Endodermal cell (in vitro differentiated cells): Measurements from ENCODE around the gene RNLS. TPM values are rescaled to one million over a fixed set of nuclear protein-coding genes. Genes with fewer than 3 reads are reported as not detected.

Source experiments
- DNase-seq: peaks from one replicate; pipeline ENCODE4 v3.0.0-alpha.2; 2017
- H3K27ac ChIP-seq: 2 replicates; pipeline ENCODE4 v1.5.1; 2013; ENCODE audit warnings: mild to moderate bottlenecking, low read depth, low read length, moderate library complexity
- H3K27me3 ChIP-seq: 2 replicates; pipeline ENCODE4 v1.6.1; 2013; ENCODE audit warnings: mild to moderate bottlenecking, low read length, moderate library complexity; ENCODE audit not compliant: insufficient read depth, control insufficient read depth, poor library complexity, severe bottlenecking
- H3K36me3 ChIP-seq: 2 replicates; pipeline ENCODE4 v1.7.0; 2013; ENCODE audit warnings: mild to moderate bottlenecking, low read length, moderate library complexity; ENCODE audit not compliant: control insufficient read depth, insufficient read depth
- H3K4me1 ChIP-seq: one replicate; pipeline ENCODE4 v1.7.0; 2013; ENCODE audit warnings: low read length; ENCODE audit not compliant: control insufficient read depth, insufficient read depth
- H3K4me3 ChIP-seq: 2 replicates; pipeline ENCODE4 v1.5.1; 2013; ENCODE audit warnings: mild to moderate bottlenecking, low read length, moderate library complexity
- H3K9ac ChIP-seq: 2 replicates; pipeline ENCODE4 v1.6.1; 2013; ENCODE audit warnings: mild to moderate bottlenecking, low read length, moderate library complexity; ENCODE audit not compliant: poor library complexity, severe bottlenecking; ENCODE audit errors: extremely low read depth
- H3K9me3 ChIP-seq: 2 replicates; pipeline ENCODE4 v1.6.1; 2013; ENCODE audit warnings: mild to moderate bottlenecking, low read length, moderate library complexity; ENCODE audit not compliant: control insufficient read depth
- H3K27ac Mint-ChIP-seq: 2 replicates; pipeline ENCODE4 v1.8.0; 2020; ENCODE audit warnings: mixed read lengths
- H3K27me3 Mint-ChIP-seq: 2 replicates; pipeline ENCODE4 v1.8.0; 2021; ENCODE audit warnings: mild to moderate bottlenecking, mixed read lengths; ENCODE audit not compliant: insufficient read depth
- H3K36me3 Mint-ChIP-seq: 2 replicates; pipeline ENCODE4 v1.8.0; 2020; ENCODE audit warnings: low read depth, mixed read lengths
- H3K4me1 Mint-ChIP-seq: 2 replicates; pipeline ENCODE4 v1.8.0; 2020; ENCODE audit warnings: mixed read lengths
- H3K4me3 Mint-ChIP-seq: 2 replicates; pipeline ENCODE4 v1.8.0; 2020; ENCODE audit warnings: mild to moderate bottlenecking, moderate library complexity, mixed read lengths
- H3K9me3 Mint-ChIP-seq: 2 replicates; pipeline ENCODE4 v1.8.0; 2020; ENCODE audit warnings: mild to moderate bottlenecking, mixed read lengths
- WGBS, 2 experiments: methylation state at CpG; one replicate each; pipeline versions ENCODE4 v1.1.5 to v1.1.7; 2013; ENCODE audit warnings: missing lambda C conversion rate in 2 of 2, mixed read lengths in 1 of 2; ENCODE audit not compliant: insufficient coverage in 1 of 2, insufficient read length in 1 of 2; 5-methylcytosine and 5-hydroxymethylcytosine counted together
- total RNA-seq, 2 donors: library from RNA; stranded (reverse); fragmentation: NEBNext Ultra II Directional in 1 of 2; extraction: Animal tissue kit (Norgen Biotek cat#: 25700) in 1 of 2; gene quantifications; 2 replicates in 1 of 2; 3 replicates in 1 of 2; pipeline ENCODE4 v1.2.1, GENCODE V29; 2021
- TF ChIP-seq, protein P1 (sequence below): fragments of 200-600 bp; sonication (generic); conservative IDR thresholded peaks from 2 replicates; pipeline ENCODE4 v1.5.0; 2021; ENCODE audit warnings: antibody characterized with exemption, mild to moderate bottlenecking

RNLS gene
- total RNA-seq, 2 donors from 2014 or later: 10.1 to 12.3 TPM

DNA sequence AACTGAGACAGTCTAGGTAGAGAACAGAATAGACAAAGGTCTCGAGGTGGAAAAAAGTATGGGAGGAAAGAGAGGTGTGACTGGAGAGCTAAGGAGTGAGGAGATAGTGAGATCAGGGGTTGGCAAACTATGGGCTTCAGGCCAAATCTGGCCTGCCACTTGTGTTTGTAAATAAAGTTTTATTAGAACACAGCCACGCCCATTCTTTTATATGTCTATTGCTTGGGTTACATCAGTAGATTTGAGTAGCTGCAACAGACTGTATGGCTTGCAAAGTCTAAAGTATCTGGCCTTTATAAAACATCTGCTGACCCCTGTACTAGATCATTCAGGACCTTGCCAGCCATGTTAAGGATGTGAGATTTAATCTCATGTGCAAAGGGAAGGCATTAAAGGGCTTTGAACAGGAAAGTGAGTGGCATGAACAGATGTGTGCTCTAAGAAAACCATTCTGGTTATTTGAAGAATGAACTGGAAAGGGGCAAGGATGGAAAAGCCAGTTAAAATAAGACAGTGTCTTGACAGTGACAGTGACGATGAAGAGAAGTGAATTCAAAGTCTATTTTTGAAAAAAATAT is 240.3 kb downstream of the RNLS start:
- Mint-ChIP-seq H3K4me1 (peaks cover 39% of the 10 kb centered on the region), H3K4me3 (no peak overlapping the region), H3K27me3 (no peaks in the 10 kb centered on the region), H3K36me3 (no peaks in the 10 kb centered on the region), H3K9me3 (no peaks in the 10 kb centered on the region), H3K27ac (no peak overlapping the region)
- Histone ChIP-seq H3K4me3 (no peak overlapping the region), H3K4me1 (peaks cover 17% of the 10 kb centered on the region), H3K9ac (no peak overlapping the region), H3K9me3 (no peaks in the 10 kb centered on the region), H3K27ac (no peak overlapping the region), H3K27me3 (no peaks in the 10 kb centered on the region), H3K36me3 (no peaks in the 10 kb centered on the region)
- no peak for DNase-seq
- TF ChIP-seq, protein P1, sequence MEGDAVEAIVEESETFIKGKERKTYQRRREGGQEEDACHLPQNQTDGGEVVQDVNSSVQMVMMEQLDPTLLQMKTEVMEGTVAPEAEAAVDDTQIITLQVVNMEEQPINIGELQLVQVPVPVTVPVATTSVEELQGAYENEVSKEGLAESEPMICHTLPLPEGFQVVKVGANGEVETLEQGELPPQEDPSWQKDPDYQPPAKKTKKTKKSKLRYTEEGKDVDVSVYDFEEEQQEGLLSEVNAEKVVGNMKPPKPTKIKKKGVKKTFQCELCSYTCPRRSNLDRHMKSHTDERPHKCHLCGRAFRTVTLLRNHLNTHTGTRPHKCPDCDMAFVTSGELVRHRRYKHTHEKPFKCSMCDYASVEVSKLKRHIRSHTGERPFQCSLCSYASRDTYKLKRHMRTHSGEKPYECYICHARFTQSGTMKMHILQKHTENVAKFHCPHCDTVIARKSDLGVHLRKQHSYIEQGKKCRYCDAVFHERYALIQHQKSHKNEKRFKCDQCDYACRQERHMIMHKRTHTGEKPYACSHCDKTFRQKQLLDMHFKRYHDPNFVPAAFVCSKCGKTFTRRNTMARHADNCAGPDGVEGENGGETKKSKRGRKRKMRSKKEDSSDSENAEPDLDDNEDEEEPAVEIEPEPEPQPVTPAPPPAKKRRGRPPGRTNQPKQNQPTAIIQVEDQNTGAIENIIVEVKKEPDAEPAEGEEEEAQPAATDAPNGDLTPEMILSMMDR: no peak
- 88 to 91% methylated on average over 3 of the region's 3 CpGs for WGBS, 2 experiments

DNA sequence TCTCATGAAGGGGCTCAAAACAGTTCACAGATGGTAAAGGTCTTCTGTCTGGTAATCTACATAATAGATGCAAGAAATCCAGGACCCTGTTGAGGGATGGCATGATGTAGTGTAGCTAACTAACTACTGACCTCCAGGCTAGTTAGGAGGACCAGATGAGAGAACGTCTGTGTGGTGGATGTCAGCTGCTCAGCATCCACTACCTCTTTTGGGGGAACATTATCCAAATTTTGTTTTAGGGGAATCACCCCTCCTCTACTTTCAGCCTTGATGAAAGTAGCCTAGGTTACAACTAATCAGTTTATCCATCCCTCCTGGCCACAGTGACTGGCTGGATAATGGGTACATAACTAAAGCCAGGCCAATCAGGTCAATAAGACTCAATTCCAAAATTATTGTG is 246.0 kb downstream of the RNLS start:
- 90 to 100% methylated on average over 1 of the region's 1 CpG for WGBS, 2 experiments
- Histone ChIP-seq H3K4me1 (no peaks in the 10 kb centered on the region), H3K9me3 (no peaks in the 10 kb centered on the region), H3K4me3 (no peak overlapping the region), H3K27ac (no peak overlapping the region), H3K27me3 (peaks cover 24% of the 10 kb centered on the region), H3K9ac (no peak overlapping the region), H3K36me3 (no peaks in the 10 kb centered on the region)
- TF ChIP-seq, protein P1: no peak
- H3K27ac Mint-ChIP-seq: no peak overlapping the region
- DNase-seq: no peak
- peaks cover 12% of the 10 kb centered on the region for H3K27me3 Mint-ChIP-seq
- H3K4me3 Mint-ChIP-seq: no peak overlapping the region
- peaks cover 5% of the 10 kb centered on the region for H3K4me1 Mint-ChIP-seq
- no peaks in the 10 kb centered on the region for H3K36me3 Mint-ChIP-seq
- no peaks in the 10 kb centered on the region for H3K9me3 Mint-ChIP-seq

DNA sequence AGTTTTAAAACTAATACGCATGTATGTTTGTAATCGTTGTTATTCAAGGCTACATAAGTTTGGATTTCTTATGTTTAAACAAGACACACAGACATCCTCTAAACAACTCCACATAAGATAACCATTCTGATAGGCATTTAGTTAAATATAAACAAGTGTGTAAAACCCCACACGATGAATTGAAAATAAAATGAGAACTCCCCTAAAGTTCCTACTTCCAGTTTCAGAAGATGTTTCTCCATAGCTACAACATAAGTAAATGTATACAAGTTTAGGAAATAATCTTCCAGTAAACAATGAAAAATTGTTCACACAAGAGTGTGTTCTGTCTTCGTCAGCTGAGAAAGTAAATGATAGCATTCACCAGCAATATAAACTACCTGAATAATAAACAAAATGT is 246.8 kb downstream of the RNLS start:
- Mint-ChIP-seq H3K4me3 (no peak overlapping the region), H3K27ac (no peak overlapping the region), H3K36me3 (no peaks in the 10 kb centered on the region), H3K9me3 (no peaks in the 10 kb centered on the region), H3K27me3 (peaks cover 18% of the 10 kb centered on the region), H3K4me1 (peaks cover 11% of the 10 kb centered on the region)
- no peak overlapping the region for H3K4me3 ChIP-seq
- H3K4me1 ChIP-seq: no peaks in the 10 kb centered on the region
- TF ChIP-seq, protein P1: no peak
- peaks cover 32% of the 10 kb centered on the region for H3K27me3 ChIP-seq
- no peaks in the 10 kb centered on the region for H3K9me3 ChIP-seq
- H3K9ac ChIP-seq: no peak overlapping the region
- 100% methylated on average over 2 of the region's 4 CpGs; no CpG with 5 or more reads in 1 of the 2 experiments for WGBS, 2 experiments
- no peaks in the 10 kb centered on the region for H3K36me3 ChIP-seq
- DNase-seq: no peak
- no peak overlapping the region for H3K27ac ChIP-seq
